ENCODE results near the gene SMYD2.
"Not testable (repeated sequence)": the region's sequence is repeated elsewhere in the genome, so short reads cannot be mapped to it uniquely, and the experiment has no call there.

Gene SMYD2

GRCh38 chr1:214271995-214272731 lies 8.8 kb upstream of the SMYD2 start:
- DNase-seq, result no peak

GRCh38 chr1:214272964-214273533 lies 7.9 kb upstream of the SMYD2 start:
- DNase-seq, result no peak

DNA sequence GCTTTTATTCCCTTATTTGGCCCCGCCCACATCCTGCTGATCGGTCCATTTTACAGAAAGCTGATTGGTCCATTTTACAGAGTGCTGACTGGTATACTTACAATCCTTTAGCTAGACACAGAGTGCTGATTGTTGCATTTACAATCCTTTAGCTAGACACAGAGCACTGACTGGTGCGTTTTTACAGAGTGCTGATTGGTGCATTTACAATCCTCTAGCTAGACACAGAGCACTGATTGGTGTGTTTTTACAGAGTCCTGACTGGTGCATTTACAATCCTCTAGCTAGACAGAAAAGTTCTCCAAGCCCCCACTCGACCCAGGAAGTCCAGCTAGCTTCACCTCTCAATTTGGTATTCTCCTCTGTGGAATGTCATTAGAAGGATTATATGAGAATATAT lies 5.3 kb upstream of the SMYD2 start:
- DNase-seq, result not testable (repeated sequence)

- no peak for DNase-seq
Observed at GRCh38 chr1:214276786-214277185, 4.2 kb upstream of the SMYD2 start.

- no peak for DNase-seq
Observed at GRCh38 chr1:214277704-214278635, 3.0 kb upstream of the SMYD2 start.

DNA sequence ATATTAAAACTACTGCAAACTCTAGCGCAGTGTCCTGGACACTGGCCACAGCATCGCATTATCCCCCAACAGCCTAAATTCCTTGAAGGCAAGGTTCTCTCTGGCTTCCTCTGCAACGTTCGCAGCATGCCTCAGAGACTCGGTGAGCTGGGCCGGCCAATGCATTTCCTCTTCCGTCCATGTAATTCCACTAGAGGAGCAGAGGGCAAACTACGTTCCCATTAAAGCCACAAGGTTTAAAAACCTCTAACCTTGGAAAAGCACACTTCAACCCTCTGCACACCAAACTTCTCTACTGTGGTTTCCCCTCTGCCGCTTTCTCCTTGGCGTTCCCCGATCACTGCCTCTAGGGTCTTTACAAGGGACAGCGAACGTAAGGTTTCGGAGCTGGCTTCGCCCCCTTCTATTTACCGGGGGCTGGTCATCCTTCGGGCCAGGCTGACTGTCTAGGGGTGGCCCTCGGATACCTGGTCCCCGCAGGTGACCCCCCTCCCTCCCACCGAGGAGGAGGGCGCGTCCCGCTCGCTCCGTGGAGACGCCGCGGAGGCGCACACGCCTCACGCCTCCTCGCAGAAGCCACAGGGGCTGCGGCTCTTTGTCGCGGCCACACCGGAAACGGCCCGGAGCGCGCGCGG lies 456 bp upstream of the SMYD2 start:
- DNase-seq, result no peak

GRCh38 chr1:214281720-214282629 lies 1.0 kb downstream of the SMYD2 start:
- peak; percentile 18 for DNase-seq

GRCh38 chr1:214282630-214283242 lies 1.8 kb downstream of the SMYD2 start:
- DNase-seq, result no peak

GRCh38 chr1:214285610-214286440 lies 4.9 kb downstream of the SMYD2 start:
- no peak for DNase-seq

GRCh38 chr1:214287884-214288283 lies 6.9 kb downstream of the SMYD2 start:
- DNase-seq, result no peak

DNA sequence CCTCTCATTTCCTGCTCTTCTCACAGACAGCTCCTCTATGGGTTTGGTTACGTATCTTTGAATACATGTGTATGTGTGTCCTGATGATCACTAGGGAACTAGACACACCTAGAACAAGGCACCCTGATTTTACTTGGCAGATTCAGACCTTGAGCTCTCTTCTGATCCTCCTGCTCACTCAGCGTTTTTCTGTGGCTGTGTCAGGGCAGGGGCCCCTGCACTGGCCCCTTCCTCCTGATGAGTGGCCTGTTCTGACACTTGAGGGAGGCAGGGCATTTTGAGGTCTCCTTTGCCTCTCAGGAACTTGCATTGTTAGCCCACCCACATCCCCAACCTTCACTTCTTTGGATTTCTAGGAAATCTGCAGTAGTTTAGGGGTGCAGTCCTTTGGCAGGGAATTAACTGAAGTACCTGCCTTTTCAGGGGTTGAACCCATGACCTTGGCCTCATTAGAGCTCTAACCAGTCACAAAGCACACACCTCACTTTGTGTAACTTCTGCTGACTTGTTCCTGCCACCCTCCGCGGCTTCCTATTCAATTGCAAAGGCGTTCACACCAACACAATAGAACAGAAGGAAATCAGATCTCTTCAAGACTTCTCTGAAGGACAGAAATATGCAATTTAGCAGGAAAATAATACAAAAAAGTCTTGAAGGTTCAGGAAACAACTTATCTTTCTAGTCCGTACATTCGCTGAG lies 8.8 kb downstream of the SMYD2 start:
- DNase-seq, result no peak

GRCh38 chr1:214290424-214291037 lies 9.6 kb downstream of the SMYD2 start:
- no peak for DNase-seq

- no peak for DNase-seq
Observed at GRCh38 chr1:214292322-214292721, 11.4 kb downstream of the SMYD2 start.

DNA sequence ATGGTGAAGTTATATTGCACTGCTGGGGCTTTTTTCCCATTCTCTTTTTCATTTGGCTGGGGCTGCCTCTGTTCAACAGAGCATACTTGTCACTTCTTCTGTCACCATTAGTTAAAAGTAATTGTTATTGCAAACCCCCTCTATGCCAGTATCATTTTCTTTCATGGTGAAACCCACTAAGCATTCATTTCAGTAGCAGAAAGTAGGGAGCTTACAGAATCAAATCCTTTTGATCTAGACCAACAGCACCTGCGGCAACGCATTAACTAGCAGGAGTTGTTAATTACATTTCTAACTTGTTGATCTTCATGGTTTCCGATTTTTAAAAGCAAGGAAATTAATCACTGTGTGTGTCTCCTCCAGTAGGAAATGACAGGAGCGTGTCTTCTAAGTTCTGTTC lies 15.0 kb downstream of the SMYD2 start:
- DNase-seq, result no peak

- no peak for DNase-seq
Observed at GRCh38 chr1:214296860-214297745, 16.1 kb downstream of the SMYD2 start.

- DNase-seq, result no peak
Observed at GRCh38 chr1:214300149-214300780, 19.3 kb downstream of the SMYD2 start.

DNA sequence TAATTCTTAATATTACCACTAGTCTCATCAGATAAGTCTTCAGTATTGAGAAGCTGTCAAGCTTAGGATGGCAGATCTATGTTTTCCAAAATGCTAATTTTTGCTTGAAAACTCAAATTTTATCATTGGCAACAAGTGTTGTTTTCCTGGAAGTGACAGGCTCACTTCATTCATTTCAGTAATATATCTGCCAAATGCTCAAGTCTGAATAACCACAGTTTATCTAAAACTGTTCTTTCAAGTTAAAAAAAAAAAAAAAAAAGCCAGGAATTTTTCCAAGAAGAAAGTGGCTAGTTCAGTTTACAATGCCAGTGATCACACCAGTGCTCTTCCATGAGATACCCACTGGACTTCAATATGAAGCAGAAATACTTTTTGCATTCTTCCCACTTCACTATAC lies 20.6 kb downstream of the SMYD2 start:
- no peak for DNase-seq

Data from NCI-H748 treated with DMSO at 0.1 percent for 48 hours (cell line).